Measurements from ENCODE around the gene SGCG.

The SGCG gene

GRCh38 chr13:23348262-23349127 is 167.7 kb downstream of the SGCG start:
- H3K4me3 ChIP-seq (ENCODE audit: low read depth, low read length) = no peak overlapping the region
- TF ChIP-seq, protein P1, sequence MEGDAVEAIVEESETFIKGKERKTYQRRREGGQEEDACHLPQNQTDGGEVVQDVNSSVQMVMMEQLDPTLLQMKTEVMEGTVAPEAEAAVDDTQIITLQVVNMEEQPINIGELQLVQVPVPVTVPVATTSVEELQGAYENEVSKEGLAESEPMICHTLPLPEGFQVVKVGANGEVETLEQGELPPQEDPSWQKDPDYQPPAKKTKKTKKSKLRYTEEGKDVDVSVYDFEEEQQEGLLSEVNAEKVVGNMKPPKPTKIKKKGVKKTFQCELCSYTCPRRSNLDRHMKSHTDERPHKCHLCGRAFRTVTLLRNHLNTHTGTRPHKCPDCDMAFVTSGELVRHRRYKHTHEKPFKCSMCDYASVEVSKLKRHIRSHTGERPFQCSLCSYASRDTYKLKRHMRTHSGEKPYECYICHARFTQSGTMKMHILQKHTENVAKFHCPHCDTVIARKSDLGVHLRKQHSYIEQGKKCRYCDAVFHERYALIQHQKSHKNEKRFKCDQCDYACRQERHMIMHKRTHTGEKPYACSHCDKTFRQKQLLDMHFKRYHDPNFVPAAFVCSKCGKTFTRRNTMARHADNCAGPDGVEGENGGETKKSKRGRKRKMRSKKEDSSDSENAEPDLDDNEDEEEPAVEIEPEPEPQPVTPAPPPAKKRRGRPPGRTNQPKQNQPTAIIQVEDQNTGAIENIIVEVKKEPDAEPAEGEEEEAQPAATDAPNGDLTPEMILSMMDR (IDR thresholded peaks at IDR 0.05; ENCODE audit: low read depth, low read length) = no peak

GRCh38 chr13:23349161-23349897 is 168.6 kb downstream of the SGCG start:
- TF ChIP-seq, protein P1 (IDR thresholded peaks at IDR 0.05; ENCODE audit: low read depth, low read length) = no peak
- H3K4me3 ChIP-seq (ENCODE audit: low read depth, low read length) = no peak overlapping the region

- no peak overlapping the region for H3K4me3 ChIP-seq (ENCODE audit: low read depth, low read length)
- TF ChIP-seq, protein P1 (IDR thresholded peaks at IDR 0.05; ENCODE audit: low read depth, low read length) = no peak
Measured at GRCh38 chr13:23350009-23350408, 169.2 kb downstream of the SGCG start.

- TF ChIP-seq, protein P1 (IDR thresholded peaks at IDR 0.05; ENCODE audit: low read depth, low read length) = no peak
- H3K4me3 ChIP-seq (ENCODE audit: low read depth, low read length) = no peak overlapping the region
Measured at GRCh38 chr13:23352161-23352560, 171.4 kb downstream of the SGCG start.

DNA sequence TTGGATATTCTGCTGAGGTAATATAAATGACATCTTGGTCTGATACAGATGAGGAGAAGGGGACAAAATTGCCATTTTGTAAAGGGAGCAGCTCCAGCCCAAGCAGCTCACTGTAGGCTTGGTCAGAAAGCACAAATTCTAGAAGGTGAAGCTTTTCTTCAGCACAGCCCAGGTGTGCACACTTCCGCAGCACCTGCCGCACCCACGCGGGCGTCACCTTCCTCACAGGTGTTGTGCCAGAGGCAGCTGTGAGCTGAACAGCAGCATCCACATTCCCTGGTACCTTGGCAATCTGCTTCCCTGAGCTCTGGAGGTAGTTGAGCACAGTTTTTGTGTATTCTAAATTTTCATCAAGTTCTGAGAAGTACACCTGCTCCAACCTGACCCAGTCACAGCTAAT is 173.7 kb downstream of the SGCG start:
- no peak overlapping the region for H3K4me3 ChIP-seq (ENCODE audit: low read depth, low read length)
- TF ChIP-seq, protein P1 (IDR thresholded peaks at IDR 0.05; ENCODE audit: low read depth, low read length) = no peak

- TF ChIP-seq, protein P1 (IDR thresholded peaks at IDR 0.05; ENCODE audit: low read depth, low read length) = no peak
Measured at GRCh38 chr13:23356368-23356767, 175.6 kb downstream of the SGCG start.

GRCh38 chr13:23357349-23357748 is 176.6 kb downstream of the SGCG start:
- TF ChIP-seq, protein P1 (IDR thresholded peaks at IDR 0.05; ENCODE audit: low read depth, low read length) = no peak

More at GRCh38 chr13:23356368-23356767, 175.6 kb downstream of the SGCG start:
- no peak overlapping the region for H3K4me3 ChIP-seq (ENCODE audit: low read depth, low read length)

More at GRCh38 chr13:23357349-23357748, 176.6 kb downstream of the SGCG start:
- H3K4me3 ChIP-seq (ENCODE audit: low read depth, low read length) = no peak overlapping the region

Measured in WI38 (cell line).